BLaER1 treated with 17β-estradiol and CSF1 and Interleukin-3, amounts not matched to agents 10 nM and 100 nM (cell line): Measurements from ENCODE around the gene ZSCAN18.

Experiments used
- H3K27ac ChIP-seq, 11 experiments: shearing (Covaris generic); formaldehyde crosslinking; 2 replicates each; pipeline ENCODE4 v1.8.1; 2022
- H3K27me3 ChIP-seq, 11 experiments: shearing (Covaris generic); formaldehyde crosslinking; 2 replicates each; pipeline ENCODE4 v1.8.1; 2022
- H3K36me3 ChIP-seq, 11 experiments: shearing (Covaris generic); formaldehyde crosslinking; 2 replicates each; pipeline ENCODE4 v1.8.1; 2022
- H3K4me1 ChIP-seq, 10 experiments: shearing (Covaris generic); formaldehyde crosslinking; 2 replicates each; pipeline ENCODE4 v1.8.1; 2022
- H3K4me2 ChIP-seq, 11 experiments: shearing (Covaris generic); formaldehyde crosslinking; 2 replicates each; pipeline ENCODE4 v1.8.1; 2022
- H3K4me3 ChIP-seq, 10 experiments: shearing (Covaris generic); formaldehyde crosslinking; 2 replicates each; pipeline ENCODE4 v1.8.1; 2022
- H3K9ac ChIP-seq, 11 experiments: shearing (Covaris generic); formaldehyde crosslinking; 2 replicates each; pipeline ENCODE4 v1.8.1; 2022
- H3K9me3 ChIP-seq, 11 experiments: shearing (Covaris generic); formaldehyde crosslinking; replicated peaks in 1 of 11; 2 replicates each; pipeline ENCODE4 v1.8.1; 2022
- H4K20me1 ChIP-seq, 11 experiments: shearing (Covaris generic); formaldehyde crosslinking; 2 replicates each; pipeline ENCODE4 v1.8.1; 2022
- Cebpa-rat ChIP-seq, 11 experiments: shearing (Covaris generic); IDR thresholded peaks; 2 replicates each; pipeline ENCODE4 v1.8.1; 2022

The ZSCAN18 gene

DNA sequence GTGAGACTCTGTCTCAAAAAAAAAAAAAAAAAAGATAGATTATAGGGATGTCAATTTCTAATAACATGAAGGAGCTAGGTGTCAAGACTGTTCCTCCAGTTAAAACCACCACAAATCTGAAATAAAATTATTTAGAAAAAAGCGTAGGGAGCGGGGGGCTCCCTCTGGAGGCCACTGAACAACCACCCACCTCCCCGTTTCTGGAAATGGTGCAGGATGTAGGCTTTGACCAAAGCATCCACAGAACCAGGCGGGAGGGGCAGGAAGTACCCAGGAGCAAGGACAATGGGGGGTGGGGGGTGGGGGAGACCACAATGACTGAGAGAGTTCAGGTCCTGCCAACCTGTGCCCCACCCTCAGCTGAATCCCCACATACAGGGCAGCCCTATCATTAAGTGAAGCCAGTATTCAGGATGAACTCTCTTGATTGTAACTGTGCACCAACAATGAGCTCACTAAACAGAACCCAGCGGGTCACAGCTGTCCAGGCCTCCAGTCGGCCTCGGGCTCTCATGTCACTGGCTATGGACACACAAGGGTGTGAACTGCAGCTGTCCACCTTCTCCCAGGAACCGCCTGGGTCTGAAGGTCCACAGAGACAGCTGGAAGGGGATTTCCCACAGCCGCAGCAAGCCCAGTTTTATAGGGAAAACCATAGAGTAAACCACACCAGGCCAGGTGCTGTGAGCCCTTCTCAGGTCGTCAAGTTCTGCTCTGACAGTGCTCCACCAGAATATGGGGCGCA is 6.6 kb downstream of the ZSCAN18 start:
- Histone ChIP-seq H3K36me3 (peaks cover 56 to 95% (median 83%) of the 10 kb centered on the region in 11 experiments), H3K9me3 (peaks cover 79 to 100% (median 95%) of the 10 kb centered on the region in 11 experiments), H3K27me3 (no peaks in the 10 kb centered on the region), H3K4me3 (no peak overlapping the region), H3K4me1 (no peaks in the 10 kb centered on the region), H3K9ac (no peak overlapping the region), H4K20me1 (no peaks in the 10 kb centered on the region), H3K4me2 (no peak overlapping the region), H3K27ac (no peak overlapping the region)
- TF ChIP-seq Cebpa-rat (IDR thresholded peaks at IDR 0.05): no peak

- H3K4me2 ChIP-seq: no peak overlapping the region
- no peak for TF ChIP-seq Cebpa-rat (IDR thresholded peaks at IDR 0.05)
- no peak overlapping the region for H3K27ac ChIP-seq
- peaks cover 63 to 95% (median 83%) of the 10 kb centered on the region in 11 experiments for H3K36me3 ChIP-seq
- H4K20me1 ChIP-seq: no peaks in the 10 kb centered on the region
- no peak overlapping the region for H3K9ac ChIP-seq
- H3K4me3 ChIP-seq: no peak overlapping the region; a peak in 1 of 20 replicates
- no peaks in the 10 kb centered on the region for H3K4me1 ChIP-seq
- H3K9me3 ChIP-seq: peaks cover 79 to 100% (median 95%) of the 10 kb centered on the region in 11 experiments
- no peaks in the 10 kb centered on the region for H3K27me3 ChIP-seq
These were observed 8.2 kb downstream of the ZSCAN18 start for GRCh38 chr19:58089846-58090245.

DNA sequence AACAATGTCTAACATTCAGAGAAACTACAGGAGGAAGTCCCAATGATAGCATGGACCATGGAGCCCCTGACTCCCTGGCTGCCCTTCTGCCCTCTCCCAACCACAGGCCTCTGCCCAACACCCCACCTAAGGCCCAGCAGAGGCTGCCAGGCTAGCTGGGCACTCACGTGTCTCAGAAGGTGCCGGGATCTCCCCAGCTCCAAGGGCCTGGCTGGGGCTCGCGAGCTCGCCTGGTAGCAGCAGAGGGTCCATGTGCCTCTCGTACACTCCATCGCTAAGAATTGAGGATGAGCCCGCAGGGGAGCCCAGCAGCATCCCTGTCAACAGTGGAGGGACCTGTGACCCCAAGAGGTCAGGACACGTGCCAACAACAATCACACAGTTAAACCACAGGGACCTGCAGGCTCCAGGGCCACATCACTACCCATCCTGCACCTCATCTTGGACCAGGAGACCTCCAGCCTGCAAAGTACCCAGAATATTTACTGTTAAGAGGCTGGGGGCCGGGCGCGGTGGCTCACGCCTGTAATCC is 9.4 kb downstream of the ZSCAN18 start:
- Histone ChIP-seq H3K9ac (no peak overlapping the region), H3K36me3 (peaks cover 75 to 95% (median 88%) of the 10 kb centered on the region in 11 experiments), H3K4me3 (no peak overlapping the region), H4K20me1 (no peaks in the 10 kb centered on the region), H3K27me3 (no peaks in the 10 kb centered on the region), H3K4me2 (no peak overlapping the region), H3K27ac (no peak overlapping the region), H3K4me1 (no peaks in the 10 kb centered on the region), H3K9me3 (peaks cover 80 to 100% (median 95%) of the 10 kb centered on the region in 11 experiments)
- no peak for TF ChIP-seq Cebpa-rat (IDR thresholded peaks at IDR 0.05)

DNA sequence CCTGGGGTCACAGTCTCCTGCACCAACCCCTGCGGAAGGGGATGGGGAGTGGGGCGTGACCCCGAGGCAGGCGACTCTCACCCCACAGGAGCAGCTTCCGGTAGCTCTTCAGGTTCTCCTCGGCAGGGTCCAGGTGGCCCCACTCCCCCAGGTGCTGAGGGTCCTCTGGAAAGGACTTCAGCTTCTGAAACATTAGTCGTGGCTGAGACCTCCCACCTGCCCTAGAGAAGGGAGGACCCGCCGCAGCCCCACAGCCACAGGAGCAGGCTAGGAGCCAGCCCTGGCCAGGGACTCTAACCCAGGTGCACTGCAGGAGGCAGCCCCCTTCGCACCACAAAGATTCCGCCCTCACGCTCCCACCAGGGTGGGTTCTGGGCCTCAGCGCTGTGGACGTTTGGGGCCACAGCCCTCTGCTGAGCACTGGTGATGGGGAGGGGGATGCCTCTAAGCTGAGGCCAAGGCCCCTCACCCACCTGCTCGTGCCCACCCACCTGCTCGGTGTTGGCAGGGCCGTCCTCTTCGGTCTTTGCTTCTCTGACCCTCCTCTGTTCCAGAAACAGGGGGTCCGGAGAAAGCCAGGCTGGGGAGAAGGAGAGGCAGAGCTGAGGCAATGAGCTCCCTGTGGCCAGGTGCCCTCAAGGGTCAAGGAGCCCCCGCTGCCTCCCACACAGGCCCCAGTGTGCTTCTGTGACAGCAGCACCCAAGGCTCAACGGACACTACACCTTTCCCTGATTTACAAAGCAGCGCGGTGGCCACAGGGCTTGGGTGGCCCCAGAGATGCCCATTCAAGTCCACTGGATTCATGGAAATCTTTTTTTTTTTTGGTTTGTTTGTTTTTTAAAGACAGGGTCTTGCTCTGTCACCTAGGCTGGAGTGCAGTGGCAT is 11.0 kb downstream of the ZSCAN18 start:
- Histone ChIP-seq H3K4me2 (no peak overlapping the region), H3K4me1 (no peaks in the 10 kb centered on the region), H3K9me3 (peaks cover 92 to 100% (median 97%) of the 10 kb centered on the region in 11 experiments), H3K9ac (no peak overlapping the region), H3K36me3 (peaks cover 85 to 94% (median 88%) of the 10 kb centered on the region in 11 experiments), H3K27ac (no peak overlapping the region), H4K20me1 (no peaks in the 10 kb centered on the region), H3K27me3 (no peaks in the 10 kb centered on the region), H3K4me3 (peak overlapping the region in 1 of 10 experiments; percentile 11; a peak in 2 of 20 replicates)
- TF ChIP-seq Cebpa-rat (IDR thresholded peaks at IDR 0.05): no peak

DNA sequence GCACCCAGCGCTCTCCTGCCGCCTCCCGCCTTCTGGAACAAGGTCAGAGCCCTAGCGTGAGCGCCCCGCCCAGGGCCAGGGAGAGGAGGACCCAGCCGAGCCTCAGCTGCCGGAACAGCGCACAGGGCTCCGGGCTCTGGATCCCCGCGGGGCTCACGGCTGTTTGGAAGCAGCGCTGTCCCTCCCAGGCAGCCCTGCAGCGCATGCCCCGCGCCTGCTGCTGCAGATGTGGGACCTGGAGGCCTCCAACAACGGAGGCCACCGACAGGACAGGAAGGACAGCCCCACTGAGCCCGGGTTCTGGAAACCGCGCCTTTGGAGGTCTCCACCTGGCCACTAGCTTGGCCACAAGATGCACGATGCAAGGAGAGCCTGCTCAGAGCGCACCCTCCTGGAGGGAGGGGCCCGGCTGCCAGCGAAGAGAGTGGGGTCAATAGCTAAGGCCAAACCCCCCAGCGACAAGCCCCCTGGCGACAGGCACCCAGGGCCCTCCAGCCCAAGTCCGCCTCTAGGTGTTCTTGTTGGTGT is 12.6 kb downstream of the ZSCAN18 start:
- no peak overlapping the region for H3K27ac ChIP-seq
- peaks cover 74 to 94% (median 78%) of the 10 kb centered on the region in 11 experiments for H3K36me3 ChIP-seq
- no peak for TF ChIP-seq Cebpa-rat (IDR thresholded peaks at IDR 0.05)
- H3K27me3 ChIP-seq: no peaks in the 10 kb centered on the region
- peaks cover 83 to 100% (median 94%) of the 10 kb centered on the region in 11 experiments for H3K9me3 ChIP-seq
- H3K4me3 ChIP-seq: peak overlapping the region in 6 of 10 experiments; percentile 3 to 31 (median 16); a peak in 5 of 20 replicates
- no peaks in the 10 kb centered on the region for H4K20me1 ChIP-seq
- H3K4me1 ChIP-seq: no peaks in the 10 kb centered on the region
- H3K9ac ChIP-seq: no peak overlapping the region
- no peak overlapping the region for H3K4me2 ChIP-seq

DNA sequence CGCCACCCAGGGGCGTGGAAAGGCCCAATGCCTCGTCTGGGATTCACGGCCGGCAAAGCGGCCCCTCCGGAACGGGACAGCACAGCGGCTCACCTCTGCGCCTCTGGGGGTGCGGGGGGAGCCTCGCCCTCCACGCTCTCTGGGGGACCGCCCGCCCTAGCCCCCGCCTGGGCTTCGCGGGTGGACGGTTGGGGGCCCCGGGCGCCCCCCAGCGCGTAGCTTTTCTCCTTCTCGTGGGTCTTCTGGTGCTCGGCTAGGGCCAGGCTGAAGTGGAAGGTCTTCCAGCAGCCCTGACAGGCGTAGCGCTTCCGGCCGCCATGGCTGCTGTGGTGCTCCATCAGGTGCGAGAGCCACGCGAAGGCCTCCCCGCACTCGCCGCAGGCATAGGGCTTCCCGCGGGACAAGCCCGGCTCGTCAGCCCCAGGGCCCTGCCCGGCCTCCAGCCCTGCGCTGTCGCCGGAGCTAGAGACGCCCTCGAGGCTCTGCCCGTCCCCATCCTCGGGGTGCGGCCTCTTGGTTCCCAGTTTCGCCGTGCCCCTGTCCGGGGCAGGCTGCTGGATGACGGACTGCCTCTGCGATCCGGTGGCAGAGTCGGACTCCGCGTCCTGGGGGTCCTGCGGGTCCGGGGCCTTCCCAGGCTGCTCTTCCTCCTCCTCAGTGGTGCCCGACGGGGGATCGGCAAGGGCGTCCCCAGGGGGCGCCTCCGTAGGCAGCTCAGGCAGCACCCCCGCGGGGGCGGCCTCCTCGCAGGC is 13.3 kb downstream of the ZSCAN18 start:
- Histone ChIP-seq H3K27ac (no peak overlapping the region), H3K9me3 (peaks cover 83 to 100% (median 94%) of the 10 kb centered on the region in 11 experiments), H3K4me2 (no peak overlapping the region), H4K20me1 (no peaks in the 10 kb centered on the region), H3K36me3 (peaks cover 67 to 94% (median 72%) of the 10 kb centered on the region in 11 experiments), H3K9ac (no peak overlapping the region), H3K4me3 (peak overlapping the region in 6 of 10 experiments; percentile 12 to 31 (median 18); a peak in 9 of 20 replicates), H3K4me1 (no peaks in the 10 kb centered on the region), H3K27me3 (no peaks in the 10 kb centered on the region)
- no peak for TF ChIP-seq Cebpa-rat (IDR thresholded peaks at IDR 0.05)

DNA sequence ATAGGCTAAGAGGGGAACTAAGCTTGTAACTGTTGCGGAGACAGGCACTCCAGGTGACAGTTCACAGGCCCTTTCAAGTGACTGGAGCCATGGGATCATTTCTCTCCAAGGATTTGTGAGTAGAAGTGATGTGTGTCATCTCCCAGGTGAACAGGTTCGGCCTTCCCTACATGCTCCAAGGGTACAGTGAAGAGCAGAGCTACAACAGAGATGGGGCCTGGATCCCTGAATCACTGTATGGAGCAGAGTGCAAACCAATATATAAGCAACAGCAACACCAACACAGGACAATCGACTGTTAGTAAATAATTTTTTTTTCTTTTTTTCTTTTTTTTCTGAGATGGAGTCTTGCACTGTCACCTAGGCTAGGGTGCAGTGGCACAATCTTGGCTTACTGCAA is 15.0 kb downstream of the ZSCAN18 start:
- TF ChIP-seq Cebpa-rat (IDR thresholded peaks at IDR 0.05): no peak
- no peaks in the 10 kb centered on the region for H3K27me3 ChIP-seq
- H3K4me3 ChIP-seq: 0 out of 20 replicates have a peak overlapping the region, but pooled peaks of 1 of the 10 experiments have one; percentile 7
- H3K9ac ChIP-seq: no peak overlapping the region
- no peak overlapping the region for H3K27ac ChIP-seq
- H3K36me3 ChIP-seq: peaks cover 52 to 81% (median 58%) of the 10 kb centered on the region in 11 experiments
- no peaks in the 10 kb centered on the region for H3K4me1 ChIP-seq
- H3K9me3 ChIP-seq: peaks cover 72 to 100% (median 86%) of the 10 kb centered on the region in 11 experiments
- H4K20me1 ChIP-seq: no peaks in the 10 kb centered on the region
- H3K4me2 ChIP-seq: no peak overlapping the region

GRCh38 chr19:58079792-58080191 is 18.2 kb downstream of the ZSCAN18 start:
- peaks cover 20 to 72% (median 30%) of the 10 kb centered on the region in 11 experiments for H3K36me3 ChIP-seq
- H3K4me2 ChIP-seq: no peak overlapping the region
- no peak for TF ChIP-seq Cebpa-rat (IDR thresholded peaks at IDR 0.05)
- H3K4me1 ChIP-seq: no peaks in the 10 kb centered on the region
- no peak overlapping the region for H3K27ac ChIP-seq
- no peak overlapping the region for H3K4me3 ChIP-seq
- H4K20me1 ChIP-seq: no peaks in the 10 kb centered on the region
- H3K9ac ChIP-seq: no peak overlapping the region
- H3K27me3 ChIP-seq: no peaks in the 10 kb centered on the region
- peaks cover 50 to 100% (median 84%) of the 10 kb centered on the region in 11 experiments for H3K9me3 ChIP-seq
